Parathyroid adenoma (tissue), 2 donors: Measurements from ENCODE around the gene USP9Y.

Experiments used
- H2AFZ ChIP-seq: fragments of 300-600 bp; sonication (generic); one replicate; pipeline ENCODE4 v1.7.0; 2017; ENCODE audit warnings: antibody characterized with exemption, mild to moderate bottlenecking
- H3K27ac ChIP-seq: fragments of 300-600 bp; sonication (generic); one replicate; pipeline ENCODE4 v1.7.0; 2017
- H3K27me3 ChIP-seq: fragments of 300-600 bp; sonication (generic); one replicate; pipeline ENCODE4 v1.7.0; 2017; ENCODE audit warnings: low read length; ENCODE audit not compliant: control insufficient read depth, insufficient read depth
- H3K36me3 ChIP-seq: fragments of 300-600 bp; sonication (generic); one replicate; pipeline ENCODE4 v1.7.0; 2017; ENCODE audit warnings: low read length; ENCODE audit not compliant: control insufficient read depth, insufficient read depth
- H3K4me1 ChIP-seq: fragments of 300-600 bp; sonication (generic); one replicate; pipeline ENCODE4 v1.7.0; 2017; ENCODE audit warnings: control low read depth
- H3K4me2 ChIP-seq: fragments of 300-600 bp; sonication (generic); one replicate; pipeline ENCODE4 v1.7.0; 2017; ENCODE audit warnings: low read length
- H3K4me3 ChIP-seq: fragments of 300-600 bp; sonication (generic); one replicate; pipeline ENCODE4 v1.7.0; 2017; ENCODE audit warnings: low read depth, low read length
- H3K79me2 ChIP-seq: fragments of 300-600 bp; sonication (generic); one replicate; pipeline ENCODE4 v1.7.0; 2017; ENCODE audit warnings: control low read depth
- H3K9ac ChIP-seq: fragments of 300-600 bp; sonication (generic); one replicate; pipeline ENCODE4 v1.7.0; 2017; ENCODE audit warnings: mild to moderate bottlenecking
- H3K9me3 ChIP-seq: fragments of 300-600 bp; sonication (generic); one replicate; pipeline ENCODE4 v1.7.0; 2017; ENCODE audit warnings: low read length; ENCODE audit not compliant: control insufficient read depth
- CTCF ChIP-seq: fragments of 300-600 bp; sonication (generic); IDR thresholded peaks from one replicate; pipeline ENCODE4 v1.7.0; 2017; ENCODE audit warnings: antibody characterized with exemption, mild to moderate bottlenecking
- donor health status: primary hyperparathyroidism.

Gene USP9Y

GRCh38 chrY:12841368-12841767, 140.3 kb downstream of the USP9Y start:
- Histone ChIP-seq H3K9me3 (no peaks in the 10 kb centered on the region), H3K27me3 (no peaks in the 10 kb centered on the region), H2AFZ (no peak overlapping the region), H3K9ac (no peak overlapping the region), H3K36me3 (no peaks in the 10 kb centered on the region), H3K79me2 (no peaks in the 10 kb centered on the region), H3K27ac (no peak overlapping the region), H3K4me1 (no peaks in the 10 kb centered on the region), H3K4me3 (no peak overlapping the region), H3K4me2 (no peak overlapping the region)
- TF ChIP-seq CTCF, result no peak

DNA sequence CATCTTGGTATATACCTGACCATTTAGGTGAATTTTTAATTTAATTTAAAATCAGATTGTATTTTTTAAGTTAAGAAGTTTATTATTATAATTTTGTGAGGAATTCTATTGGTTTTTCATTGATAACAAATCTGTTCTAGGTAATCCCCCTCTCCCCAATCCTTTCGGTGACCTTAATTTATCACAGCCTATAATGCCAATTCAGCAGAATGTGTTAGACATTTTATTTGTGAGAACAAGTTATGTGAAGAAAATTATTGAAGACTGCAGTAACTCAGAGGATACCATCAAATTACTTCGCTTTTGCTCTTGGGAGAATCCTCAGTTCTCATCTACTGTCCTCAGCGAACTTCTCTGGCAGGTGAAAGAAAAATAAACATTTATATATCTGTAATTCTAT, 145.8 kb downstream of the USP9Y start:
- no peak for TF ChIP-seq CTCF
- Histone ChIP-seq H3K79me2 (no peaks in the 10 kb centered on the region), H3K4me2 (no peak overlapping the region), H3K27ac (no peak overlapping the region), H3K9me3 (no peaks in the 10 kb centered on the region), H3K4me3 (no peak overlapping the region), H3K4me1 (no peaks in the 10 kb centered on the region), H3K36me3 (no peaks in the 10 kb centered on the region), H3K9ac (no peak overlapping the region), H2AFZ (no peak overlapping the region), H3K27me3 (no peaks in the 10 kb centered on the region)

GRCh38 chrY:12855791-12856275, 154.8 kb downstream of the USP9Y start:
- TF ChIP-seq CTCF, result no peak
- Histone ChIP-seq H3K27me3 (no peaks in the 10 kb centered on the region), H3K9me3 (no peaks in the 10 kb centered on the region), H3K9ac (no peak overlapping the region), H3K4me3 (no peak overlapping the region), H3K4me2 (no peak overlapping the region), H3K4me1 (no peaks in the 10 kb centered on the region), H3K27ac (no peak overlapping the region), H3K36me3 (no peaks in the 10 kb centered on the region), H2AFZ (no peak overlapping the region), H3K79me2 (no peaks in the 10 kb centered on the region)

- no peak overlapping the region for H2AFZ ChIP-seq
- H3K79me2 ChIP-seq, result no peaks in the 10 kb centered on the region
- H3K4me1 ChIP-seq, result no peaks in the 10 kb centered on the region
- H3K36me3 ChIP-seq, result no peaks in the 10 kb centered on the region
- H3K4me3 ChIP-seq, result no peak overlapping the region
- no peak for TF ChIP-seq CTCF
- no peak overlapping the region for H3K27ac ChIP-seq
- H3K9me3 ChIP-seq, result no peaks in the 10 kb centered on the region
- H3K9ac ChIP-seq, result no peak overlapping the region
- no peak overlapping the region for H3K4me2 ChIP-seq
- H3K27me3 ChIP-seq, result no peaks in the 10 kb centered on the region
Measured at GRCh38 chrY:12867960-12868359, 166.9 kb downstream of the USP9Y start.

- H3K79me2 ChIP-seq, result no peaks in the 10 kb centered on the region
- H3K27me3 ChIP-seq, result no peaks in the 10 kb centered on the region
- H3K27ac ChIP-seq, result no peak overlapping the region
- TF ChIP-seq CTCF, result no peak
- H3K36me3 ChIP-seq, result no peaks in the 10 kb centered on the region
- H3K9me3 ChIP-seq, result no peaks in the 10 kb centered on the region
- no peak overlapping the region for H3K4me2 ChIP-seq
- H3K9ac ChIP-seq, result no peak overlapping the region
- no peaks in the 10 kb centered on the region for H3K4me1 ChIP-seq
- H2AFZ ChIP-seq, result no peak overlapping the region
- no peak overlapping the region for H3K4me3 ChIP-seq
Measured at GRCh38 chrY:12896973-12897372, 195.9 kb downstream of the USP9Y start.
